GM12865 (cell line): Measurements from ENCODE around the gene PDCL3.

Experiments used
- DNase-seq: peaks from one replicate; pipeline ENCODE4 v3.0.0; 2010; ENCODE audit warnings: low read depth
- H3K4me3 ChIP-seq: 2 replicates; pipeline ENCODE4 v1.5.1; 2011; ENCODE audit warnings: mild to moderate bottlenecking, low read depth, low read length, control low read depth
- CTCF ChIP-seq: IDR thresholded peaks from 2 replicates; pipeline ENCODE4 v1.5.1; 2011; ENCODE audit warnings: low read length, control low read depth, low read depth, inconsistent platforms; ENCODE audit not compliant: insufficient read depth; ENCODE audit errors: missing control alignments

Gene PDCL3

GRCh38 chr2:100592226-100592625, 29.4 kb downstream of the PDCL3 start:
- no peak for TF ChIP-seq CTCF
- DNase-seq = no peak
- H3K4me3 ChIP-seq = no peak overlapping the region

GRCh38 chr2:100596465-100596864, 33.7 kb downstream of the PDCL3 start:
- no peak for TF ChIP-seq CTCF
- H3K4me3 ChIP-seq = no peak overlapping the region
- no peak for DNase-seq

- TF ChIP-seq CTCF = no peak
- no peak overlapping the region for H3K4me3 ChIP-seq
- no peak for DNase-seq
These were observed 36.8 kb downstream of the PDCL3 start for GRCh38 chr2:100599566-100599965.

- H3K4me3 ChIP-seq = no peak overlapping the region
- no peak for DNase-seq
- no peak for TF ChIP-seq CTCF
These were observed 38.9 kb downstream of the PDCL3 start for GRCh38 chr2:100601661-100602060.

- no peak overlapping the region for H3K4me3 ChIP-seq
- DNase-seq = no peak
- no peak for TF ChIP-seq CTCF
These were observed 40.6 kb downstream of the PDCL3 start for GRCh38 chr2:100603414-100603813.

GRCh38 chr2:100603948-100604633, 41.3 kb downstream of the PDCL3 start:
- no peak overlapping the region for H3K4me3 ChIP-seq
- no peak for TF ChIP-seq CTCF
- DNase-seq = no peak

GRCh38 chr2:100606332-100606725, 43.5 kb downstream of the PDCL3 start:
- H3K4me3 ChIP-seq = no peak overlapping the region
- DNase-seq = no peak
- no peak for TF ChIP-seq CTCF
